ENCODE measurements around the gene CRYGD. TPM values are rescaled to one million over a fixed set of nuclear protein-coding genes. Genes with fewer than 3 reads are reported as not detected.

Gene CRYGD
- total and polyA plus RNA-seq, 2 donors (not counting 3 experiments of a cell fraction or from before 2014, with no cell fraction given): not detected

DNA sequence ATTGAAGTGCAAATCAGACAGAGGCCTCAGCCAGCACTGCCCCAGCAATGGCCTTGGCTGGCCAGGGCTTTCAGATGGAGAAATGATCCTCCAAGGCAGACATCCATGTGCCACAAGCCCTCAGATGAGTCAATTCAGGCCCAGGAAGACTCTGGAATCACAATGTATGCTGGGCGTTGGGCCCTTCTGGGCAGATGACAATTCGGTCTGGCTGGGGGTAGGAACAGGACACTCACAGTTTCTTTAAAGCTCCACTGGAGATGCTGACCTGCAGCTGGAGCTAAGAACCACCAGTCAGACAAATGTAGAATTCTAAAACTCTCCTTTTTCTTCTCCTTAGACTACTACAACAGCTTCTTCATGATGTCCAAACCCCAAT lies 12.4 kb upstream of the CRYGD start:
- Histone ChIP-seq H3K36me3 (ENCODE audit: control insufficient read depth in 2 of 2, extremely low read depth in 1 of 2, insufficient read depth in 2 of 2, low read length in 2 of 2) (no peaks in the 10 kb centered on the region), H3K4me2 (ENCODE audit: insufficient read depth, low read length) (no peak overlapping the region), H3K9me3 (replicated peaks; ENCODE audit: control insufficient read depth, insufficient read depth, low read length) (no peaks in the 10 kb centered on the region), H3K4me1 (ENCODE audit: control insufficient read depth, extremely low read depth, insufficient read depth, low read length) (no peaks in the 10 kb centered on the region), H3K4me3 (replicated peaks in 1 of 3; ENCODE audit: insufficient read depth in 1 of 3, low read depth in 1 of 3, low read length in 3 of 3) (no peak overlapping the region), H4K20me1 (replicated peaks; ENCODE audit: control insufficient read depth, extremely low read depth, insufficient read depth, low read length) (no peaks in the 10 kb centered on the region), H3K9ac (replicated peaks; ENCODE audit: extremely low read depth, insufficient read depth, low read length) (no peak overlapping the region), H2AFZ (ENCODE audit: low read depth, low read length) (no peak overlapping the region), H3K27ac (ENCODE audit: insufficient read depth, low read depth, low read length) (no peak overlapping the region), H3K27me3 (ENCODE audit: control insufficient read depth in 2 of 2, insufficient read depth in 2 of 2, low read length in 2 of 2) (no peaks in the 10 kb centered on the region), H3K79me2 (ENCODE audit: control insufficient read depth, insufficient read depth, low read length) (no peaks in the 10 kb centered on the region), H3K9me1 (replicated peaks; ENCODE audit: control insufficient read depth, extremely low read depth, insufficient read depth, low read length) (no peaks in the 10 kb centered on the region)
- ChIA-PET CTCF (no interaction called here), POLR2A (no interaction called here)
- dilution Hi-C loops (cut with MboI; ENCODE audit: extremely low pct_ligation_motif_present, low sequenced_read_pairs): no loop called here
- FAIRE-seq (no peak), DNase-seq (ENCODE audit: low read depth, low spot score) (no peak)
- no TSS peak for BruUV-seq (replicated peaks)
- intact Hi-C loops (cut with micrococcal nuclease): no loop called here
- TF ChIP-seq JUN (IDR thresholded peaks at IDR 0.05; ENCODE audit: borderline replicate concordance, insufficient read depth, insufficient read length, low read depth) (no peak), EZH2 (IDR thresholded peaks at IDR 0.05; ENCODE audit: borderline replicate concordance, low read depth, low read length, severe bottlenecking) (no peak), POLR2AphosphoS5 (IDR thresholded peaks at IDR 0.05; ENCODE audit: insufficient read depth, low read depth, low read length) (no peak), FOS (IDR thresholded peaks at IDR 0.05; ENCODE audit: borderline replicate concordance, insufficient read depth, low read length) (no peak), GATA2 (IDR thresholded peaks at IDR 0.05; ENCODE audit: insufficient read depth, insufficient read length, low read depth, low read length) (no peak), MYC (IDR thresholded peaks at IDR 0.05; ENCODE audit: low read depth, low read length) (no peak), POLR2A (IDR thresholded peaks at IDR 0.05; ENCODE audit: low read depth, low read length) (no peak)
- TF ChIP-seq, protein P1, sequence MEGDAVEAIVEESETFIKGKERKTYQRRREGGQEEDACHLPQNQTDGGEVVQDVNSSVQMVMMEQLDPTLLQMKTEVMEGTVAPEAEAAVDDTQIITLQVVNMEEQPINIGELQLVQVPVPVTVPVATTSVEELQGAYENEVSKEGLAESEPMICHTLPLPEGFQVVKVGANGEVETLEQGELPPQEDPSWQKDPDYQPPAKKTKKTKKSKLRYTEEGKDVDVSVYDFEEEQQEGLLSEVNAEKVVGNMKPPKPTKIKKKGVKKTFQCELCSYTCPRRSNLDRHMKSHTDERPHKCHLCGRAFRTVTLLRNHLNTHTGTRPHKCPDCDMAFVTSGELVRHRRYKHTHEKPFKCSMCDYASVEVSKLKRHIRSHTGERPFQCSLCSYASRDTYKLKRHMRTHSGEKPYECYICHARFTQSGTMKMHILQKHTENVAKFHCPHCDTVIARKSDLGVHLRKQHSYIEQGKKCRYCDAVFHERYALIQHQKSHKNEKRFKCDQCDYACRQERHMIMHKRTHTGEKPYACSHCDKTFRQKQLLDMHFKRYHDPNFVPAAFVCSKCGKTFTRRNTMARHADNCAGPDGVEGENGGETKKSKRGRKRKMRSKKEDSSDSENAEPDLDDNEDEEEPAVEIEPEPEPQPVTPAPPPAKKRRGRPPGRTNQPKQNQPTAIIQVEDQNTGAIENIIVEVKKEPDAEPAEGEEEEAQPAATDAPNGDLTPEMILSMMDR (IDR thresholded peaks at IDR 0.05; ENCODE audit: extremely low read depth in 1 of 2, insufficient read depth in 1 of 2, low read depth in 1 of 2, low read length in 2 of 2): no peak
- TF ChIP-seq, protein P2, sequence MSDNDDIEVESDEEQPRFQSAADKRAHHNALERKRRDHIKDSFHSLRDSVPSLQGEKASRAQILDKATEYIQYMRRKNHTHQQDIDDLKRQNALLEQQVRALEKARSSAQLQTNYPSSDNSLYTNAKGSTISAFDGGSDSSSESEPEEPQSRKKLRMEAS (IDR thresholded peaks at IDR 0.05; ENCODE audit: insufficient read depth, insufficient read length): no peak

Data from endothelial cell of umbilical vein (primary cell).